Upper lobe of right lung (tissue), 1 donor: Measurements from ENCODE around the gene PTPRN2. TPM values are rescaled to one million over a fixed set of nuclear protein-coding genes. Genes with fewer than 3 reads are reported as not detected.
A peak's percentile ranks its signal among the peaks of the same experiment; 100 is the strongest.
"Not testable (repeated sequence)": the region's sequence is repeated elsewhere in the genome, so short reads cannot be mapped to it uniquely, and the experiment has no call there.

Experiments used
- ATAC-seq: fragments of 200-7000 bp; cut with Tn5 transposase; one replicate; pipeline ENCODE4 v1.9.1; 2020; ENCODE audit warnings: mild to moderate bottlenecking, moderate library complexity
- DNase-seq: peaks from one replicate; pipeline ENCODE4 v3.0.0-alpha.2; 2020
- H3K27ac ChIP-seq: fragments of 200-600 bp; one replicate; pipeline ENCODE4 v1.8.0; 2022
- H3K27me3 ChIP-seq: fragments of 200-600 bp; one replicate; pipeline ENCODE4 v1.8.0; 2022; ENCODE audit warnings: mild to moderate bottlenecking
- H3K36me3 ChIP-seq: fragments of 200-600 bp; one replicate; pipeline ENCODE4 v1.8.0; 2022
- H3K4me1 ChIP-seq: fragments of 200-600 bp; one replicate; pipeline ENCODE4 v1.8.0; 2022
- H3K4me3 ChIP-seq: fragments of 200-600 bp; one replicate; pipeline ENCODE4 v1.8.0; 2022; ENCODE audit warnings: mild to moderate bottlenecking
- H3K9me3 ChIP-seq: fragments of 200-600 bp; one replicate; pipeline ENCODE4 v1.8.0; 2022
- intact Hi-C: fragments of 100-400 bp; cut with DNase I; formaldehyde crosslinking; loops from one replicate; pipeline ENCODE4 v1.11.0; 2022
- microRNA-seq: library from miRNA; unstranded; fragments of <30 nt; microRNA quantifications from one replicate; pipeline ENCODE4 v1.2.0, GENCODE V29; 2020; ENCODE audit warnings: borderline microRNAs expressed
- total RNA-seq: library from RNA; stranded (reverse); fragmentation: NEBNext Ultra II Directional; extraction: Animal tissue kit (Norgen Biotek cat#: 25700); gene quantifications from one replicate; pipeline ENCODE4 v1.2.1, GENCODE V29; 2021
- TF ChIP-seq, protein P1 (sequence below): fragments of 200-600 bp; IDR thresholded peaks from one replicate; pipeline ENCODE4 v1.8.0; 2022; ENCODE audit warnings: antibody characterized with exemption
- donor health status: DM: no; HTN: yes; CAD: no; lungs with severe emphysema.

Gene PTPRN2
- total RNA-seq, 1 donor from 2014 or later, result 4.9 TPM

DNA sequence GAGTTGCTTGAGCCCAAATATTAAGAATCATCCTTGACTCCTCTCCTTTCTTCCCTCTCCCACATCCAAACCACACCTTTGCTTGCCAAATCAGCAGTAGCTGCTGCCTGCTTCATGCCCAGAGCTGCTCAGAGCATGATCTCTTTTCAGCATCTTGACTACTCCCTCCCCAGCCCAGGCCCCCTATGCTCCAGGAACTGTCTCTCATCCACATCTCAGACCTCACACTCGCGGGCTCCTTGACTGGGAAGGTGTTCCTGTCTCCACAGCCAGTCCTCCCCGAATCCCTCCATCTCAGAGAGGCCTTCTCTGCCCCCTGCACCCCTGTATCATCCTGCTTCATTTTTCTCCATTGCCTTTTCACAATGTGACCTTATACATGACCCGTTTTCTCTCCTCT is 1093.8 kb downstream of the PTPRN2 start:
- DNase-seq (peak; percentile 21), ATAC-seq (no peak)
- Histone ChIP-seq H3K27me3 (no peaks in the 10 kb centered on the region), H3K4me3 (no peak overlapping the region), H3K4me1 (no peaks in the 10 kb centered on the region), H3K9me3 (no peaks in the 10 kb centered on the region), H3K36me3 (no peaks in the 10 kb centered on the region), H3K27ac (no peak overlapping the region)
- TF ChIP-seq, protein P1, sequence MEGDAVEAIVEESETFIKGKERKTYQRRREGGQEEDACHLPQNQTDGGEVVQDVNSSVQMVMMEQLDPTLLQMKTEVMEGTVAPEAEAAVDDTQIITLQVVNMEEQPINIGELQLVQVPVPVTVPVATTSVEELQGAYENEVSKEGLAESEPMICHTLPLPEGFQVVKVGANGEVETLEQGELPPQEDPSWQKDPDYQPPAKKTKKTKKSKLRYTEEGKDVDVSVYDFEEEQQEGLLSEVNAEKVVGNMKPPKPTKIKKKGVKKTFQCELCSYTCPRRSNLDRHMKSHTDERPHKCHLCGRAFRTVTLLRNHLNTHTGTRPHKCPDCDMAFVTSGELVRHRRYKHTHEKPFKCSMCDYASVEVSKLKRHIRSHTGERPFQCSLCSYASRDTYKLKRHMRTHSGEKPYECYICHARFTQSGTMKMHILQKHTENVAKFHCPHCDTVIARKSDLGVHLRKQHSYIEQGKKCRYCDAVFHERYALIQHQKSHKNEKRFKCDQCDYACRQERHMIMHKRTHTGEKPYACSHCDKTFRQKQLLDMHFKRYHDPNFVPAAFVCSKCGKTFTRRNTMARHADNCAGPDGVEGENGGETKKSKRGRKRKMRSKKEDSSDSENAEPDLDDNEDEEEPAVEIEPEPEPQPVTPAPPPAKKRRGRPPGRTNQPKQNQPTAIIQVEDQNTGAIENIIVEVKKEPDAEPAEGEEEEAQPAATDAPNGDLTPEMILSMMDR, result no peak
- intact Hi-C loops, result no loop called here

DNA sequence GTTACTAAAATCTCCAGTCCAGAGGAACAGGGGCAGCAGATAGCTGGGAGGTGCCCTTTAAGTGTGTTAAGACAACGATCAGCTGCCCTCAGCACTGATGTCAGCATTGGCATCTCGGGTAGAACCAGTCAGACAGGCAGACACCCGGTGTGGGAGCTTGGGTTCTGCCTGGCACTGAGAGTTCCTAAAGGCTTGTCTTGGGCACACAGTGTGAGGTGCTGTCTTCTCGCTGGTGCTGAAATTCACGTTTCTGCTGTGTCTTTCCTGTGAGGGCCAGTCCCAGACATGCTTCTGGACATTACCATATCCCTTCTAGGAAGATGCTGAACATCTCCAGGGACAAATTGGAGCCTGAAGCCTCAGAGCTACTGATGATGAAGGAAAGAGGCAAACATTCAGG is 1094.6 kb downstream of the PTPRN2 start:
- DNase-seq, result peak; percentile 18
- intact Hi-C loops, result no loop called here

DNA sequence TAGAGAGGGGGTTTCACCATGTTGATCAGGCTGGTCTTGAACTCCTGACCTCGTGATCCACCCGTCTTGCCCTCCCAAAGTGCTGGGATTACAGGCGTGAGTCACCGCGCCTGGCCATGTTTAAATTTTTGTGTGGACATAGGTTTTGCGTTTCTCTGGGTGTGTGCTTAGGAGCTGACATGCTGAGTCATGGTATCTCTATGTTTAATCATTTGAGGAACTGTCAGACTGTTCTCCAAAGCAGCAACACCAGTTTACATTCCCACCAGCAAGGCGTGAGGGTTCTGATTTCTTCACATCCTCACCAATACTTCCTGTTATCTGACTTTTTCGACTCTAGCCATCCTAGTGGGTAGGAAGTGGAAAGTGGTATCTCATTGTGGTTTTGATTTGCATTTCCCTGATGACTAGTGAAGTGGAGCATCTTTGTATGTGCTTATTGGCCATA is 1097.1 kb downstream of the PTPRN2 start:
- no peaks in the 10 kb centered on the region for H3K27me3 ChIP-seq
- H3K36me3 ChIP-seq, result no peaks in the 10 kb centered on the region
- H3K4me3 ChIP-seq, result no peak overlapping the region
- H3K4me1 ChIP-seq, result no peaks in the 10 kb centered on the region
- TF ChIP-seq, protein P1, result no peak
- intact Hi-C loops, result no loop called here
- no peaks in the 10 kb centered on the region for H3K9me3 ChIP-seq
- ATAC-seq (peak; percentile 90), DNase-seq (peak; percentile 53)
- no peak overlapping the region for H3K27ac ChIP-seq

More for the DNA sequence above, 1094.6 kb downstream of the PTPRN2 start:
- Histone ChIP-seq H3K27ac (no peak overlapping the region), H3K4me1 (no peaks in the 10 kb centered on the region), H3K9me3 (no peaks in the 10 kb centered on the region), H3K27me3 (no peaks in the 10 kb centered on the region), H3K4me3 (no peak overlapping the region), H3K36me3 (no peaks in the 10 kb centered on the region)
- ATAC-seq, result no peak
- TF ChIP-seq, protein P1, result no peak

DNA sequence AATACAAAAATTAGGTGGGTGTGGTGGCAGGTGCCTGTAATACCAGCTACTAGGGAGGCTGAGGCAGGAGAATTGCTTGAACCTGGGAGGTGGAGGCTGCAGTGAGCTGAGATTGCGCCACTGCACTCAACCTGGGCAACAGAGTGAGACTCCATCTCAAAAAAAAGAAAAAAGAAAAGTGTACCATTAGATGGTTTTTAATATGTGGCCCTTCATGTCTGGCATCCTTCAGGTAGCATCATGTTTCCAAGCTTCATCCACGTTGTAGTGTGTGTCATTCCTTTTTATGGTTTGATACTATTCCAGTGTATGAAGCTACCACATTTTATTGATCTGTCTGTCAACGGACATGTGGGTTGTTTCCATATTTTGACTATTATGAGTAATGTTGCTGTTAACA is 1097.8 kb downstream of the PTPRN2 start:
- H3K4me3 ChIP-seq, ATAC-seq, H3K9me3 ChIP-seq, H3K36me3 ChIP-seq, DNase-seq, intact Hi-C loops, H3K27ac ChIP-seq, H3K27me3 ChIP-seq, H3K4me1 ChIP-seq: not testable (repeated sequence)

Small RNAs within 50 kb of the gene (microRNA-seq; reads per million reads assigned to microRNA genes)
- gene MIR153-2 (not detected), gene MIR5707 (not detected), gene MIR595 (not detected)

Other genes with a start within 250 kb of the PTPRN2 start
- gene NCAPG2, start 117.0 kb upstream of the PTPRN2 start, total RNA-seq, result 6.5 TPM
- gene ESYT2, start 241.7 kb upstream of the PTPRN2 start, total RNA-seq, result 63.1 TPM